Measurements from ENCODE around the gene PGD.
A peak's percentile ranks its signal among the peaks of the same experiment; 100 is the strongest.

PGD gene
- long read RNA-seq, donor 1, transcript PGD-201 (13 exons, 1,885 nt) = major isoform, 54 of 70 reads
- long read RNA-seq, donor 1, partial matches to known transcripts = 14 of 70 reads
- long read RNA-seq, donor 1, other reads (novel, unspliced or antisense) = 0 of 70 reads
- long read RNA-seq, donor 2, transcript PGD-201 (13 exons, 1,885 nt) = major isoform, 18 of 28 reads
- long read RNA-seq, donor 2, partial matches to known transcripts = 10 of 28 reads
- long read RNA-seq, donor 2, other reads (novel, unspliced or antisense) = 0 of 28 reads
- long read RNA-seq, donor 3, transcript PGD-201 (13 exons, 1,885 nt) = major isoform, 19 of 24 reads
- long read RNA-seq, donor 3, partial matches to known transcripts = 5 of 24 reads
- long read RNA-seq, donor 3, other reads (novel, unspliced or antisense) = 0 of 24 reads
- long read RNA-seq, donor 4, transcript PGD-201 (13 exons, 1,885 nt) = major isoform, 32 of 33 reads
- long read RNA-seq, donor 4, partial matches to known transcripts = 0 of 33 reads
- long read RNA-seq, donor 4, other reads (novel, unspliced or antisense) = 0 of 33 reads
- long read RNA-seq, donor 5, transcript PGD-201 (13 exons, 1,885 nt) = major isoform, 43 of 83 reads
- long read RNA-seq, donor 5, partial matches to known transcripts = 40 of 83 reads
- long read RNA-seq, donor 5, other reads (novel, unspliced or antisense) = 0 of 83 reads
- long read RNA-seq, donor 6, transcript PGD-201 (13 exons, 1,885 nt) = major isoform, 28 of 46 reads
- long read RNA-seq, donor 6, partial matches to known transcripts = 18 of 46 reads
- long read RNA-seq, donor 6, other reads (novel, unspliced or antisense) = 0 of 46 reads
- long read RNA-seq, donor 7, transcript PGD-201 (13 exons, 1,885 nt) = major isoform, 42 of 49 reads
- long read RNA-seq, donor 7, partial matches to known transcripts = 5 of 49 reads
- long read RNA-seq, donor 7, other reads (novel, unspliced or antisense) = 0 of 49 reads
- long read RNA-seq, donor 8, transcript PGD-201 (13 exons, 1,885 nt) = major isoform, 29 of 51 reads
- long read RNA-seq, donor 8, partial matches to known transcripts = 19 of 51 reads
- long read RNA-seq, donor 8, other reads (novel, unspliced or antisense) = 0 of 51 reads

DNA sequence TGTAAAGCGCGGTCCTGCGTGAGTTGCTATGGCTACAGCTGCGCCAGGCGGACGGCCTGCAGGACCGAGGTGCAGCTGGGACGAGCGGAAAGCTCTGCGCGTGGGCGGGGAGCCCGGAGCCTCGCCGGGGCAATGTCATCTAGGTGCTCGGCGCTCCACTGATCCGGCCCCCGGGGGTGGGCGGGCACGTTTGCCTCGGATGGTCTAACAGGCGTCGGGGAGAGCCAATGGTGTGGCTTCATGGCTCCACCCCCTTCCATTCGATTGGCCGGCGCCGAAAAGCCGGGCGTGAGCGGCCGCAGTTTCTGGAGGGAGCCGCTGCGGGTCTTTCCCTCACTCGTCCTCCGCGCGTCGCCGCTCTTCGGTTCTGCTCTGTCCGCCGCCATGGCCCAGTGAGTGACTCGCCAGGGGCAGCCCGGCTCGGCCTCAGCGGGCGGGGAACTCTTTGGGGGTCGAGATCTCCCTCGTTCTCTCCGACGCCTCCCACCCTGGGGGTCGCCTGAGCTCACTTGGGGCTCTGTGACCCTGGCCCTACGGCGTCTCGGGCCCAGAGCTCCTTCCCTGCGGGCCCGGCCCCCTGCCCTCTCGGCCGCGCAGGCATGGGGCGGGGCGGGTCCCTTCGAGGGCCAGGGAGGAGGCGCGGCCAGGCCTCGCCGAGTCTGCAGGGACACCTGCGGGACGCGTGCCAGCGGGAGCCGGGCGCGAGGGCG is at the start of gene PGD:
Gene PGD, plus strand, starts transcription at position 331 of the 710 bp plus-strand sequence. Its CDS starts 54 bp downstream, at position 385.
- DNase-seq = peak; percentile 95

DNA sequence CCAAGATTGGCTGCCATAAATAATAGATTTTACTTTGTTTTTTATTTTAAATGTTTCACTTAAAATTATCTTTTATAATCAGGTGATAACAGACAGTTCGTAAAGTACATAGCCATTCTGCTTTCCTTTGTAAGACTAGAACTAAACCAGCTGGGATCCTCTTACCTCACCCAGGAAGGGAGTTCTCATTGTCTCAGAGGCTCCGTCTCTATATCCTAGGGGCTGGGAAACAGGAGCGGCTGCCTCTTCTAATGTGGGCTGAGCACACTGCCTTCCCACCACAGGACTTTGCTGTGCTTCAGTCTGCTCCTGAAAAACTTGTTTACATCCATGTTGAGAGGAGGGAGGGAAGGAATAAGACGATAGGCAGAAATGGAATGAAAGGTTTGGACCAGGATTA is 45.6 kb upstream of the PGD start:
- no peak for DNase-seq

DNA sequence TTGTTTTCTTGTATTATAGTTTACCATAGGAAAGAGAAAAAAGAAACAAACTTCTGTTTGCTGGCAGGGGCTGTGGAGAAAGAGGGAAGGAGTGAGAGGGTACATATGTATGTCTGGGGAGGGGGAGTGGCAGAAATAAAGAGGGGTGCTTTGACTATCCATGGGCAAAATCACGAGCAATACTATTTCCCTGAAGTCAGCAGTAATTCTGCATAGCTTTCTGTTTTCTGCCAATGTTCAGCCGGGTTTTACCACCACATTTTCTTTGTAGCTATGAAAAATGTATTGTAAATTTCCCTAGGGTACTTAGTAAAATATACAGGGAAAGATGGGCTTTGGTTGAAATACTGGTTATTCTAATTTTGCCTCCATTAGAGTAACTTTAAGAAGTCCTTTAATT is 45.2 kb upstream of the PGD start:
- DNase-seq = no peak

DNA sequence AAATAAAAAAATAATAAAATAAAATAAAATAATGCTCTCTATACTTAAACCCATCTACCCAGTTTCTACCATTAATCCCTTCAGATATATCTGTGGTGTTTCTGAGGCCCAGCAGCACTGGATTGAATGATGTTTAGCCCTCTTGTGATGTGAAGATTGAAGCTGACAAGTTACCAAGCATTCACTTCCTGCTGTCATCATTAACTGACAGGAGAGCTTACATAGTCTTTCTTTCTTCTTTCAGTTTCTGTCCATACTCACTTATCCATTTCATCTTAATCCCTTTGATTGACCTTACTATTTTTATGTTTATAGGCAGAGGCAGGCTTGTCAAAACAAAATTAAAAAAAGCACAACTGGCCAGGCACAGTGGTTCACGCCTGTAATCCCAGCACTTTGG is 38.8 kb upstream of the PGD start:
- DNase-seq = no peak

DNA sequence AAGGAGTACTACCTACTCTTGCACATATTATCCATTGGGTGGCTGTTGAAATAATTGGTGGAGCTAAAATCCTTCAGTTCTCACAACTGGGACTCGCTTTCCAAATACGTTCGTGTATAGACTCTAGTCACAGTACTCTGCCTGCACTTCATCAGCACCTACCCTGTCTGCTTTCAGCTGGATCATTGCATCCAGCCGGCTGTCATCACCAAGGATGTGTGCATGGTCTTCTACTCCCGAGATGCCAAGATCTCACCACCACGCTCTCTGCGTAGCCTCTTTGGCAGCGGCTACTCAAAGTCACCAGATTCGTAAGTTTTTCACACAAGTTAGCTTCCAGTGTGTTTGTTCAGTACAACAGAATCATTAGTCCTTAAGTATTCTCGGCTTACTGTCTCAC is 37.3 kb upstream of the PGD start:
- no peak for DNase-seq

DNA sequence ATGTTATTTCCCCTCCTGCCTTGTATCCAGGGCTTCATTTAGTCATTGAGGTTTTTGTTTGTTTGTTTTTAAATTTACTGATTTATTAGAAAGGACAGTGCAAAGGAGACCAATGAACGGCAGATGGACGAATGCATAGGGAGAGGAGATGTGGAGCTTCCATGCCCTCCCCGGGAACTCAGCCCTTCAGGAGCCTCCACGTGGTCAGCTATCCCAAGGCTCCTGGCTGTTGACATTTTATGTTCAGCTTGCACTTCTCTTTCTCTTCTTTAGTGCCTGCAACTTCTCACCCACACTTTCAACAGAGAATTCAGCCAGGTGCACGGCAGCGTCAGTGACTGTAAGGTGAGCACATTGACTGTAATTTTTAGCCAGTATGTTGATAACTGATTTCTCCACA is 30.7 kb upstream of the PGD start:
- DNase-seq = no peak

DNA sequence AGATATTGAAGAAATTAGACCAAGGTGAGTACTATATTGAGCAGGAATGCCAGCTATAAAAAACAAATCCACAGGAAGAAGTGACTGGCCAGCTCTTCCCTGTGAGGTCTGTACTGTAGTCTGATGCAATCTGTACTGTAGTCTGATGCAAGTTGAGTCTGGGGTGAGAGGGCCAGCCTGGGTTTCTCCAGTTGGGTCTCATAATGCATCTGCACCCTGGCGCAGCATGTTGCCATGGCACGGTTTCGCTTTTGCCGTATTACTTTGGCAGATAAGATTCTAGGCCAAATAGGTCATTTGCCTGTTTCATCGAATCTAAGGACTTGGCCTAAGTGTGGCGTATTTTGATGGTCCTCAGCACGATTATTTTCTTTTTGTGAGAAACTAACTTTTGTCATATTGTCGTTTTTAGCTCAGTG is 24.4 kb upstream of the PGD start:
- no peak for DNase-seq

DNA sequence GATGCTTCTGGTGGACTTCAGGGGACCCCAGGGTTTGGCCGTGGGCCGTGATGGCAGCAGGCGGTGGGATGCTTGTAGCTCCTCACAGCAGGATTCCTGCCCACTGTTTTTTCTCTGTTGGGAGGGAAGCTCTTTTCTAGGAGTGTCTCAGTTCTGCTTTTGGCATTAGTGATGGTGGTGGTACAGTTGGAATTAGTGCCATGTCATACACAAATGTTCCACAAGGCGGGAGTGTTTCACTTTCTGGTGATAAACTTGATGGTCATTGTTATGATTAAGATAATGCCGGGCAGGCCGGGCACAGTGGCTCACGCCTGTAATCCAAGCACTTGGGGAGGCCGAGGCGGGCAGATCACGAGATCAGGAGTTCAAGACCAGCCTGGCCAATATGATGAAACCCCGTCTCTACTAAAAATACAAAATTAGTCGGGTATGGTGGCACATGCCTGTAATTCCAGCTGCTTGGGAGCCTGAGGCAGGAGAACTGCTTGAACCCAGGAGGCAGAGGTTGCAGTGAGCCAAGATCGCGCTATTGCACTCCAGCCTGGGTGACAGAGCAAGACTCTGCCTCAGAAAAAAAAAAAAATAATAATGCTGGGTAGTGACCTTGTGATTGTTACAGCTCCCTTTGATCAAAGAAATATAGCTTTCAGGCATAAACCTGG is 21.4 kb upstream of the PGD start:
- DNase-seq = peak; percentile 33

DNA sequence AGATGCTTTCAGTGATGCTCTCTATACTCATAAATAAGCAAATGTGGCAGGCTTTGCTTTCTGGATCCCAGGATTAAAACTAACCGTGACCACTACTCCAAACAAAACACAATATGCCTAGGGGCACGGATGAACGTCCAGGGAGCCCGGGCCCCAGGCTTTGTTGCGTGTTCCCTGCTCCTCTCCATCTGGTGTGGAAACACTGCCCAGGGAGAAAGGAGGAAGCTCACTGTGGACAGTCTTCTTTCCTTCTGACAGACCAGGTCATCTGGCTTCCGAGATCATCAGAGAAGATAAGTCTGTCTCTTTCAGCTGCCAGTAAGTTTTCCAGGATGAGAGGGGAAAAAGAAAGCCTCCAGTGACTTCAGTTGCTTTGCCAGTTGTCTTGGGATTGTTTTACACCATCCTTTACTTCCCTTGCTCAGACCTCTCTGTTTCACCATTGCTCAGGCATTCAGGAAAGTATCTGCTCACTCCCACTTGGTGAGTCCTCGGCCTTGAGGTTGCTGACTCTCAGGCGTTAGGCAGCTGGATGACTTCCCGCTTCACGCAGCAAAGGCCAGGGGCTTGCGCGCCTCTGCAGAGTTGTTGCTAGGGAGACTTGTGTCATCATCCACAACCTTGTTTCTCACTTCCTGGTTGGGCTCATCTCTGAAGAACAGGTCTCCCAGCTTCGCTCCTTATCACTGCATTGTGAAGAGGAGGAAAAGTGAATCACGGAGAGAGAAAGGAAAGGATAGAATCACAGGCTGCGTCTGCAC is 20.6 kb upstream of the PGD start:
- DNase-seq = no peak

DNA sequence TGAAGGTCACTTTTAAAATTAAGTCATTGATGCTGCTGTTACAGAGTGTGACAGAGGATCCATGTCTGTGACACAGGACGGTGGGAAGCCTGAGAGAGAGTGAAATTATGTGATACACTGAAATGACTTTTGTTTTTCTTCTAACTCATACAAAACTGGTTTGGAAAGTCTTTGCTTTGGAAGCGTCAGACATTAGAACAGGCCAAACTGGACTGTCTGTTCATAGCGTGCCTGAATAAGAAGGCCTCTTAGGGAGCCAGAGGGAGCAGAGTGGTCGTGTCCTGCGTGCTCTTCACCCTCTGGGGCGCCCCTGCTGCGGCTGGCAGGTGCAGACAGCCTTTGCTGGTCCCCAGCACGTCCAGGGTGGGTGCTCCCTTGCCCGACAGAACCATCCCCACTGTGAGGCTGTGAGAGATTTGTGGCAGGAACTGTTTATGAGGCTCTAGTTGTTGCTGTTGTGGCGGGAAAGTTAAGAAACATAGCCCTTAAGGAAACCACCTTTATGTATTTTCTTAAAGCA is 19.7 kb upstream of the PGD start:
- no peak for DNase-seq

DNA sequence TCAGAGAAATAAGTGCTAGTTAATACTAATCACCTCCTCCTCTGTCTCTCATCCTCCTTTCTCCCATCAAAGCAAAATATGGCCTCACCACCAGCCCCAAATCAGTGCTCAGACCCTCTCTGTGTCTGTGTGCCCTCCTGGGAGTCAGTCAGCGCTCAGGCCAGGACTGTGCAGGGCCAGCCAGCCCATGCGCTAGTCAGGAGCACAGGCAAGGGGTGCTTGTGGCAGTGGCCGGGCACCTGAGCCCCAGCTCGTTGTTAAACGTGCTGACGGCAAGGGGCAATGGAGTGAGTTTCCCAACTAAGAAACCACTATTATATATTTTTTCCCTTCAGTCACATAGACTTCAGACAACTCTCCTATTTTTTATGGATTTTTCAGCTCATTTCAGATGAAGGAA is 19.2 kb upstream of the PGD start:
- DNase-seq = no peak

DNA sequence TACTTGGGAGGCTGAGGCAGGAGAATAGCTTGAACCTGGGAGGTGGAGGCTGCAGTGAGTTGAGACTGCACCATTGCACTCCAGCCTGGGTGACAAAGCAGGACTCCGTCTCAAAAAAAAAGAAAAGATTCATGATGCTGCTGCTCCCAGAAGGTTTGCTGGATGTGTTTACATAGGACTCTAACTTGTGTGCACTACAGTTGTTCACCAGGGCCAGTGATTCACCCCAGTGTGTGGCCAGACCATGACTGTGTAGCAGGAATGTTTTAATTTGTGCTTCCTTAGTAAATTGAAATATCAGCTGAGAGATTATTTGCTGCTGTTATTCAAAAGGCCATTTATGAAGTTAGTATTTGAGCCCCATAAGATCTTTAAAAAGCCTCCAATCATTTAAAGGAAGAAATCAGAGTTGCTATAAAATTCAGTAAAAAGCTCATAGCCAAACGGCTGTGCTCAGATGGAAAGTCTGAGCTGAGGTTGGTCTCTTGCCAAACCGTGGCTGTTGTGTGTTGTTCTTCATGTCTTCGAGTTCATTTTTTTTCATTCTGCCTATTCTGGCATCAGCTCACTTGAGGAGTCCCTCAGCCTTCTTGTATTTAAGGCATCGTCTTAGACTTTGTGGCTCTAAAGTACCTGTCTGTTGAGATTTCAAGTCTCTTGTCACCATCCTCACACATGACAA is 18.1 kb upstream of the PGD start:
- DNase-seq = no peak

DNA sequence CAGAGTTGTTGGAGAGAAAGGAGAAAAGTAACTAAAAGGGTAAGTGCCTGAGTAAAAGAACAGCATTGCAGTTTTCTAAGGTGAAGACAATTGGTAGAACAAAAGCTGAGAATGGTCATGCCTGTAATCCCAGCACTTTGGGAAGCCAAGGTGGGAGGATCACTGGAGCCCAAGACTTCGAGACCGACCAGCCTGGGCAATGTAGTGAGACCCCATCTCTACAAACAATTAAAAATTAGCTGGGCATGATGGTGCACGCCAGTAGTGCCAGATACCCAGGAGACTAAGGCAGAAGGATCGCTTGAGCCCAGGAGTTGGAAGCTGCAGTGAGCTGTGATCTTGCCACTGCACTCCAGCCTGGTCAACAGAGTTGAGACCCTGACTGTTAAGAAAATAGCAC is 15.2 kb upstream of the PGD start:
- no peak for DNase-seq

DNA sequence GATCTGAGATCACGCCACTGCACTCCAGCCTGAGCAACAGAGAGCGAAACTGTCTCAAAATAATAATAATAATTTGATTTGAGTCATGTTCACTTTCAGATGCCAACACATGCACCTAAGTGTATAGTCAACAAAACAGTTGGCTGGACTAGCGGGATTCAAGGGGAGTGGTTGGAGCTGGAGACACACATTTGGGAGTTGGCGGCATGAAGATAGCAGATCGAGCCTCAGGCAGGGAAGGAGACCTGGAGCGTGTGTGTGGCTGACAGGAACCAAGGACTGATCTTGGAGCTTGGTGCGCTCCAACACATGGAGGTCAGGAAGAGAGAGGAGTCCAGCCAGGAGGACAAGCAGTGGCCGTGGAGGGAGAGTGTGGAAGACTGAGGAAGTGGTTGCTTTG is 14.6 kb upstream of the PGD start:
- DNase-seq = no peak

DNA sequence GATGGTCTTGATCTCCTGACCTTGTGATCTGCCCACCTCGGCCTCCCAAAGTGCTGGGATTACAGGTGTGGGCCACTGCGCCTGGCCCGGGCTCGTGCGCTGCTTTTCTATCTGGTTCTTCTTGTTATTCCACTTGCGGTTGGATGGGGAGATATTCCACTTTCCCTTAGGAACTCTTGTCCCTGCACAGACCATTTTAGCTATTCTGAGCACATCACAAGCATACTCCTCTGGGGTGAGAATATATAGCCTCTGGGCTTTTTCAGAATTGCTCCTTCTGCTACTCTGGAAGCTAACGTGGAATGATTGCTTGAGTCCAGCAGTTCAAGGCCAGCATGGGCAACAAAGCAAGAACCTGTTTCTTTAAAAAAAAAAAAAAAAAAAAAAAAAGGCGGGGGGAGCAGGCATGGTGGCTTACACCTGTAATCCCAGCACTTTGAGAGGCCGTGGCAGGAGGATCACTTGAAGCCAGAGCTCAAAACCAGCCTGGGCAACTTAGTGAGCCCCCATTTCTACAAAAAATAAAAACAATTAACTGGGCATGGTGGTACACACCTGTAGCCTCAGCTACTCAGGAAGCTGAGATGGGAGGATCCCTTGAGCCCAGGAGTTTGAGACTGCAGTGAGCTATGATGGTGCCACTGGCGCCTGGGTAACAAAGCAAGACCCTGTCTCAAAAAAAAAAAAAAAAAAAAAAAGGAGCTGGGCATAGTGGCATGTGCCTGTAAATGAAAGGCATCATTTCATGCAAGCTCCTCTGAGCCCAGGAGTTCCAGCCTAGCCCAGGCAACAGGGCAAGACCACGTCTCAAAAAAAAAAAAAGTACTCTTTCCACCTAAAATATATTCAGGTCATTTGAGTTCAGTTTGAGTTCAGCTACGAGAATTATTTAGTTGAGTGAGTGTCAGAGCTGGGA is 11.8 kb upstream of the PGD start:
- DNase-seq = no peak

DNA sequence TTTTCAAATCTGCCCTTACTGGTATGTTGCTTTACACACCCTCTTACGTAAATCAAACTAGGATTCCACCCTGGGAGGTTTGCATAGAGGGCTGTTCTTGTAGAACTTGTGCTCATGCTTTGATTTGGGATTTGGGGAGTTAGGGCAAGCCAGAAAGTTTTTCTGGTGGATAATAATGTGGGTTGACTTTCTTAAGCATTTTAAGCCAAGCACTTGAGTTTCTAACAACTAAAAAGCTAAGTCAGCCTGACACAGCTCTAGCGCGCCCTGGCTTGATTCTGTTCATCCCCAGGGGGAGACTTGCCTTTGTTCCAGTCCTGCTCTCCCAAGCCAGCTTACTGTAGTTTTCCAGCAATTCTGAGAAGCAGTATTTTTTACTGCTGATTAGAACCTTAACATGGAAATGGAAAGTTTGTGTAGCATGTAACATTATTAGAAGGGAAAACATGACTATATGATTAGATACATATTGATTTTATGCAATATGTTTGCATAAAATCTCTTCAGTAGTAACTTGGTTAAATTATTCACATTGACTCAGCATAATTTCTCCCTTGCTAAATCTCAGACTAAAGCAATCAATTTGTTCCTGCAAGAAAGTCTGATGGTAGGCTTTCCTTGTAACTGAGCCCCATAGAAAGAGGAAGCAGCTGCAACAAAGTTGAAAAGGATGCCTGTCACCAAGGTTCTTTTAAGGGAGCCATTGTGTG is 11.0 kb upstream of the PGD start:
- DNase-seq = peak; percentile 29

DNA sequence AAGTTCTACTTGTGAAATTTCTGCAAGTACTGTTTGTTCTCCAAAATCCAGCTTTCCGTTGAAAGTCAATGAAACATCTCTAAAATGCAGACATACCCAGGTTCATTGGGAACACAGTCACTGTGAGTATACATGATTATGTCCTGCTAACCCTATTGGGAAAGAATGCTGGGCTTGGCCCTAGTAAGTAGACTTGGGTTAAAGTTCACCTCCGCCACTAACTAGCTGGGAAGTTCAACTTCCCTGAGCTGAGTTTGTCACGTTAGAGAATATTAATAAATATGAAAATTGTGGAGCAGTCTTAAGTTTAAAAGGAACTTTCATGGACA is 10.5 kb upstream of the PGD start:
- DNase-seq = no peak

DNA sequence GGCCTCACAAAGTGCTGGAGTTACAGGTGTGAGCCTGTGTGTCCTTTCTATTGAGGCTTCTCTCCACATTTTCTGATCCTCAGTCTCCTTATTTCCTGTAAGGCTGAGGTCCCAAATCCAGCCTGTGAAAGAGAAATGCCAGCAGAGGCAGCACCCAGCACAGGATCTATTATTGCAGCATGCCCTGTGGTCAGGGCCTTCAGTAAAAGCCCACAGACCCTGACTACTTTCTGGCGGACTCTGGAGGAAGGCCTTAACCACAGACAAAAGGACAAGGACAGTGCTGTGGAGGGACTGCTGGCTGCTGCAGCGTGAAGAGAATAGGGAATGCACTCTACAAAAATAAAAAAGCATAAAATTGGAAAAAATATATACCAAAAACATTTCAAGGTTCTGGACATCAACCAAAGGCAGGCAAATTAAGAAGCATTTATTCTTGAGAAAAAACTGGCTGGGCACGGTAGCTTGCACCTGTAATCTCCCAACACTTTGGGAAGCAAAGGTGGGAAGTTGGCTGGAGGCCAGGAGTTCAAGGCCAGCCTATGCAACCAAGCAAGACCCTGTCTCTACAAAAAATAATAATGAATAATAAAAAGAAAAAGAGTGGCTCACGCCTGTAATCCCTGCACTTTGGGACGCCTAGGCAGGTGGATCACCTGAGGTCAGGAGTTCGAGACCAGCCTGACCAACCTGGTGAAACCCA is 9.4 kb upstream of the PGD start:
- DNase-seq = no peak
